ENCODE results near the gene NAPEPLD. TPM values are rescaled to one million over a fixed set of nuclear protein-coding genes. Genes with fewer than 3 reads are reported as not detected.
"Not testable (repeated sequence)": the region's sequence is repeated elsewhere in the genome, so short reads cannot be mapped to it uniquely, and the experiment has no call there.

The NAPEPLD gene
- total RNA-seq, 1 experiment from 2014 or later, result 22.6 TPM

DNA sequence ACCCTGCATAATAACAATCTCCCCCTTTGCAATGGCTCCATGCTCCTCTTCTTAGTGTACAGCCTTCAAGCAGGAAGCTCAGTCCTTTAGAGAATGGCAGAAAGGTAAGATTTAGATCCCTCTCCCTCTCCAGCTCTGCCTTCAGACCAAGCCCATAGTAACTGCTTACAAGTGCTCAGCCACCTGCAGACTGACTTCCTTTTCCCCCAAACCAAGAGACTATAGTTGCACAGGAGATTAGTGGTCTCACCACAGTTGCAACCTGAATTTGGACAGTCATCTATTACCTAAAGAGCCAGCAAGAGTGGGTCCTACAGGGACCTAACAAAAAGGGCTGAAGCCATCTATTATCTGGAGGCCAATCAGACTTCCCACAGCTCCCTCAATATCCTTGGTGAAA is 90.8 kb downstream of the NAPEPLD start:
- Histone ChIP-seq H4K20me1 (ENCODE audit: insufficient read depth) (no peaks in the 10 kb centered on the region), H3K9me2 (ENCODE audit: insufficient read depth) (no peaks in the 10 kb centered on the region), H3K79me2 (ENCODE audit: low read depth) (no peaks in the 10 kb centered on the region), H3K27ac (no peak overlapping the region), H3K4me1 (replicated peaks; ENCODE audit: insufficient read depth) (no peaks in the 10 kb centered on the region), H2AFZ (no peak overlapping the region), H3K9me3 (ENCODE audit: insufficient read depth, low read depth) (no peaks in the 10 kb centered on the region), H3K27me3 (ENCODE audit: insufficient read depth, low read depth) (no peaks in the 10 kb centered on the region), H3K4me3 (no peak overlapping the region), H3F3A (ENCODE audit: insufficient read depth, low read depth) (no peaks in the 10 kb centered on the region), H3K36me3 (ENCODE audit: low read depth) (no peaks in the 10 kb centered on the region), H3K4me2 (no peak overlapping the region)
- no peak for DNase-seq
- intact Hi-C loops (cut with micrococcal nuclease; ENCODE audit: unreplicated experiment), result no loop called here
- TF ChIP-seq, protein P1, sequence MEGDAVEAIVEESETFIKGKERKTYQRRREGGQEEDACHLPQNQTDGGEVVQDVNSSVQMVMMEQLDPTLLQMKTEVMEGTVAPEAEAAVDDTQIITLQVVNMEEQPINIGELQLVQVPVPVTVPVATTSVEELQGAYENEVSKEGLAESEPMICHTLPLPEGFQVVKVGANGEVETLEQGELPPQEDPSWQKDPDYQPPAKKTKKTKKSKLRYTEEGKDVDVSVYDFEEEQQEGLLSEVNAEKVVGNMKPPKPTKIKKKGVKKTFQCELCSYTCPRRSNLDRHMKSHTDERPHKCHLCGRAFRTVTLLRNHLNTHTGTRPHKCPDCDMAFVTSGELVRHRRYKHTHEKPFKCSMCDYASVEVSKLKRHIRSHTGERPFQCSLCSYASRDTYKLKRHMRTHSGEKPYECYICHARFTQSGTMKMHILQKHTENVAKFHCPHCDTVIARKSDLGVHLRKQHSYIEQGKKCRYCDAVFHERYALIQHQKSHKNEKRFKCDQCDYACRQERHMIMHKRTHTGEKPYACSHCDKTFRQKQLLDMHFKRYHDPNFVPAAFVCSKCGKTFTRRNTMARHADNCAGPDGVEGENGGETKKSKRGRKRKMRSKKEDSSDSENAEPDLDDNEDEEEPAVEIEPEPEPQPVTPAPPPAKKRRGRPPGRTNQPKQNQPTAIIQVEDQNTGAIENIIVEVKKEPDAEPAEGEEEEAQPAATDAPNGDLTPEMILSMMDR (conservative IDR thresholded peaks at IDR 0.05), result no peak
- TF ChIP-seq EZH2 (IDR thresholded peaks at IDR 0.05; ENCODE audit: low read depth), result no peak
- ChIA-PET CTCF (no interaction called here), POLR2A (ENCODE audit: unreplicated experiment) (no interaction called here)
- BruUV-seq (replicated peaks), result no TSS peak

DNA sequence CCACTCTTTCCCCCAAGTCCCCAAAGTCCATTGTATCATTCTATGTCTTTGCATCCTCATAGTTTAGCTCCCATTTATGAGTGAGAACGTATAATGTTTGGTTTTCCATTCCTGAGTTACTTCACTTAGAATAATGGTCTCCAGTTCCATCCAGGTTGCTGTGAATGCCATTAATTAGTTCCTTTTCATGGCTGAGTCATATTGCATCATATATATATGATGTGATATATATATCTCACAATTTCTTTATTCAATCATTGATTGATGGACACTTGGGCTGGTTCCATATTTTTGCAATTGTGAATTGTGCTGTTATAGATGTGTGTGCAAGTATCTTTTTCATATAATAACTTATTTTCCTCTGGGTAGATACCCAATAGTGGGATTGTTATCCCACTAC is 92.9 kb downstream of the NAPEPLD start:
- POLR2A ChIA-PET (ENCODE audit: unreplicated experiment); H3K4me1 ChIP-seq (replicated peaks; ENCODE audit: insufficient read depth); DNase-seq; CTCF ChIA-PET; H3K9me3 ChIP-seq (ENCODE audit: insufficient read depth, low read depth); H4K20me1 ChIP-seq (ENCODE audit: insufficient read depth); H3K4me2 ChIP-seq; H3K27ac ChIP-seq; H3K36me3 ChIP-seq (ENCODE audit: low read depth); H3K79me2 ChIP-seq (ENCODE audit: low read depth); H3K9me2 ChIP-seq (ENCODE audit: insufficient read depth); H3K27me3 ChIP-seq (ENCODE audit: insufficient read depth, low read depth); H3F3A ChIP-seq (ENCODE audit: insufficient read depth, low read depth); intact Hi-C loops (cut with micrococcal nuclease; ENCODE audit: unreplicated experiment); BruUV-seq (replicated peaks); H3K4me3 ChIP-seq; H2AFZ ChIP-seq: not testable (repeated sequence)

DNA sequence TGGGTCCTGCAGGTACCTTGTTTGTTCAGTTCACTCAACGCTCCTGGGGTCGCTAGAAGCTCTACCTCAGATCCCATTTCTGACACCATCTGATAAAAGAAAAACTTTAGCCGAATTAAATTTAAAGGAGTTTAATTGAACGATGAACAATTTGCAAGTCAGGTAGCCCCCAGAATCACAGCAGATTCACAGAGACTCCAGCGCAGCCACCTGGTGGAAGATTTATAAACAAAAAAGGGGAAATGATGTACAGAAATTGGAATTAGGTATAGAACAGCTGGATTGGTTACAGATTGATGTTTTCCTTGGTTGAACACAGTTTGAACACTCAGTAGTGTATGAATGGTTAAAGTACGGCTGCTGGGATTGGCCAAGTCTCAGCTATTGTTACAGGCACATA is 97.4 kb downstream of the NAPEPLD start:
- Histone ChIP-seq H3K4me2 (no peak overlapping the region), H3K36me3 (ENCODE audit: low read depth) (no peaks in the 10 kb centered on the region), H3K9me3 (ENCODE audit: insufficient read depth, low read depth) (peaks cover 13% of the 10 kb centered on the region), H2AFZ (no peak overlapping the region), H3K4me1 (replicated peaks; ENCODE audit: insufficient read depth) (no peaks in the 10 kb centered on the region), H3K27me3 (ENCODE audit: insufficient read depth, low read depth) (no peaks in the 10 kb centered on the region), H3F3A (ENCODE audit: insufficient read depth, low read depth) (no peaks in the 10 kb centered on the region), H3K27ac (no peak overlapping the region), H3K9me2 (ENCODE audit: insufficient read depth) (no peaks in the 10 kb centered on the region), H4K20me1 (ENCODE audit: insufficient read depth) (no peaks in the 10 kb centered on the region), H3K79me2 (ENCODE audit: low read depth) (no peaks in the 10 kb centered on the region), H3K4me3 (no peak overlapping the region)
- intact Hi-C loops (cut with micrococcal nuclease; ENCODE audit: unreplicated experiment), result no loop called here
- TF ChIP-seq, protein P1 (conservative IDR thresholded peaks at IDR 0.05), result no peak
- no peak for TF ChIP-seq EZH2 (IDR thresholded peaks at IDR 0.05; ENCODE audit: low read depth)
- no TSS peak for BruUV-seq (replicated peaks)
- ChIA-PET POLR2A (ENCODE audit: unreplicated experiment) (no interaction called here), CTCF (no interaction called here)
- DNase-seq, result no peak

Other genes with a start within 250 kb of the NAPEPLD start
- gene LRRC17, start 236.1 kb downstream of the NAPEPLD start, total RNA-seq (2021), result not detected in 2 replicates
- gene FBXL13, start 74.3 kb downstream of the NAPEPLD start, total RNA-seq (2021), result 10.4 and 19.4 TPM in 2 replicates
- gene ARMC10, start 74.0 kb downstream of the NAPEPLD start, total RNA-seq (2021), result 53.3 and 66.0 TPM in 2 replicates
- gene PMPCB, start 148.3 kb upstream of the NAPEPLD start, total RNA-seq (2021), result 72.2 and 78.1 TPM in 2 replicates
- gene DNAJC2, start 195.7 kb upstream of the NAPEPLD start, total RNA-seq (2021), result 37.8 and 42.2 TPM in 2 replicates
- 138 and 196 TPM in 2 replicates for gene PSMC2, start 198.5 kb upstream of the NAPEPLD start, total RNA-seq (2021)

Data from PC-9 (cell line).